ENCODE data around the gene CYP4A22.

- TF ChIP-seq, protein P1, sequence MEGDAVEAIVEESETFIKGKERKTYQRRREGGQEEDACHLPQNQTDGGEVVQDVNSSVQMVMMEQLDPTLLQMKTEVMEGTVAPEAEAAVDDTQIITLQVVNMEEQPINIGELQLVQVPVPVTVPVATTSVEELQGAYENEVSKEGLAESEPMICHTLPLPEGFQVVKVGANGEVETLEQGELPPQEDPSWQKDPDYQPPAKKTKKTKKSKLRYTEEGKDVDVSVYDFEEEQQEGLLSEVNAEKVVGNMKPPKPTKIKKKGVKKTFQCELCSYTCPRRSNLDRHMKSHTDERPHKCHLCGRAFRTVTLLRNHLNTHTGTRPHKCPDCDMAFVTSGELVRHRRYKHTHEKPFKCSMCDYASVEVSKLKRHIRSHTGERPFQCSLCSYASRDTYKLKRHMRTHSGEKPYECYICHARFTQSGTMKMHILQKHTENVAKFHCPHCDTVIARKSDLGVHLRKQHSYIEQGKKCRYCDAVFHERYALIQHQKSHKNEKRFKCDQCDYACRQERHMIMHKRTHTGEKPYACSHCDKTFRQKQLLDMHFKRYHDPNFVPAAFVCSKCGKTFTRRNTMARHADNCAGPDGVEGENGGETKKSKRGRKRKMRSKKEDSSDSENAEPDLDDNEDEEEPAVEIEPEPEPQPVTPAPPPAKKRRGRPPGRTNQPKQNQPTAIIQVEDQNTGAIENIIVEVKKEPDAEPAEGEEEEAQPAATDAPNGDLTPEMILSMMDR (IDR thresholded peaks at IDR 0.05): no peak
- no peak for TF ChIP-seq POLR2A (IDR thresholded peaks at IDR 0.05)
Measured at GRCh38 chr1:47164552-47164951, 27.3 kb downstream of the CYP4A22 start.

Measured in body of pancreas (tissue), 4 donors.